Activated T-cell treated with anti-CD3 and anti-CD28 coated beads for 24 hours (primary cell): ENCODE measurements around the gene PLA2G4F.

Experiments used
- DNase-seq: peaks from one replicate; pipeline ENCODE4 v3.0.0-alpha.2; 2020; ENCODE audit warnings: low read depth

PLA2G4F gene

GRCh38 chr15:42146551-42147430, 9.6 kb downstream of the PLA2G4F start:
- no peak for DNase-seq

GRCh38 chr15:42145546-42146455, 10.6 kb downstream of the PLA2G4F start:
- DNase-seq: no peak

GRCh38 chr15:42144841-42145375, 11.5 kb downstream of the PLA2G4F start:
- DNase-seq: no peak

DNA sequence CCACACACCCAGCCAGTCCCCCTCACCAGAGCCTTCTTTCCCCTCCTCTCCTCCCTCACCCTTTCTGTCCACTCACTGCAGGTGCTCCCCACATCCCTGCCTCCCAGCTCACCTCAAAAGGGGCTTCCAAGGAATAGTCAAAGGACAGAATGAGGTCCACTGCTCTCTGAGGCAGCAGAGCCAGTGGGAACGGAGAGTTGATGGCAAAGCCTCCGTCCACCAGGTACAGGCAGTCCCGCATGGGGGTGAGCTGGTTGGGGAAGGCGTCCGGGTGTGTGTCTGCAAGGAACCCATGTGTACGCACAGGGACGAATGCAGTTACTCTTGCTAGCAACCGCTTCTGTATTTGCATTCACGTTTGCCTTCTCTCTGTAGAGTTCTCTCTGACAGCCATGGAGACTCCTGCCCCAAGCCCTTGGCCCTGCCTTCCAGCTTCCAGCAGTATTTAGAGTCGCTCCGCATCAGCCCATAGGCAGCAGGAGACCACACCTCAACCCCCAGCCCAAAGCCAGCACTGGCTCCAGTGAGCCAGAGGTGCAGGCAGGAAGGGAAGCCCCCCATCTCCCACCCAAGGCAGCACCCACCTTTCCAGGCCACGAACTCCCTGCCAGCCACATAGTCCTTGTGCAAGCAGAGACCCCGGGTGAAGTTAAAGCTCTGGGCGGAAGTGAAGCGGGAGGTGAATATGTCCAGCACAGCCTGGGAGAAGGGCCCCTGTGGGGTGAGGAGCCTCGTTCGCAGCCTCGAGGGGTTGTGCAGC, 12.4 kb downstream of the PLA2G4F start:
- no peak for DNase-seq

GRCh38 chr15:42143356-42143755, 13.1 kb downstream of the PLA2G4F start:
- DNase-seq: no peak

GRCh38 chr15:42141795-42142667, 14.4 kb downstream of the PLA2G4F start:
- DNase-seq: no peak

- DNase-seq: no peak
Measured at GRCh38 chr15:42141246-42141645, 15.2 kb downstream of the PLA2G4F start.

GRCh38 chr15:42140383-42141070, 15.9 kb downstream of the PLA2G4F start:
- DNase-seq: no peak

DNA sequence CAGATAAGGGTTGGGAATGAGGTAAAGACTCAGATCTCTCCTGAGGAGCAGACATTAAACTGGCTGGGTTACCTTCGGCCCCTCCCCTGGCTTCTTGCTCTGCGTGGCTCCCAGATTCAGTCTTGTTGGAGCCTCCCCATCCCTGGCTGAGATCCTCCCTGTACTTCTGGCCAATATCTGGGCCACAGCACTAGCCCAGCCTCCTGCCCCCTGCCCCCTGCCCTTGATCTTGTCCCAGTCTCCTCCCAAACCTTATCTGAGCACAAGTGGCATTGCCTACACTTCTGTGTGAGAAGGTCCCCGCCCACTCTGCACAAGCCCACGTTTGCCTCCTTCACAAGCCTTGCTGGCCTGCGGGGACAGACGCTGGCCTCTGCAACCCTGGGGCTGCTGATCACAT, 16.8 kb downstream of the PLA2G4F start:
- no peak for DNase-seq

DNA sequence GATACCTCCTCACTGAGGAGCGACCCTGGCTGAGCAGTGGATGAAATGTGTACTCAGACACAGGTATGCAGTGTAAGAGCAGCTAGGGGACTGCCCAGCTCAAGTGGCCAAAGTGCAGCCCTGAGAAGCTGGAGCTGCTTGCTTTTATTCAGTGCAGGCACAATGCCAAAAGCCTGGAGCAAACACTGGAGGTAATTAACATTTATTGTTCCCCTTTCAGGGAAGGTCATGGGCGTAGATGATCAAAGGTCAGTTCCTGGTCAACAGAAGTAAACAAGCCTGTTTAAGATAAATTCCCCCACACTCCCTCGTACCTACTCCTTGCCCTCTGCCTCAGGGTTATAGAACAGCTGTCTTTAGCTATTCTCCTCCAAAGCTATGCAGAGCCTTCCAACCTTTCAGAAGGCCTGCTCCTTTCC, 17.5 kb downstream of the PLA2G4F start:
- no peak for DNase-seq

GRCh38 chr15:42138411-42138810, 18.0 kb downstream of the PLA2G4F start:
- DNase-seq: no peak

DNA sequence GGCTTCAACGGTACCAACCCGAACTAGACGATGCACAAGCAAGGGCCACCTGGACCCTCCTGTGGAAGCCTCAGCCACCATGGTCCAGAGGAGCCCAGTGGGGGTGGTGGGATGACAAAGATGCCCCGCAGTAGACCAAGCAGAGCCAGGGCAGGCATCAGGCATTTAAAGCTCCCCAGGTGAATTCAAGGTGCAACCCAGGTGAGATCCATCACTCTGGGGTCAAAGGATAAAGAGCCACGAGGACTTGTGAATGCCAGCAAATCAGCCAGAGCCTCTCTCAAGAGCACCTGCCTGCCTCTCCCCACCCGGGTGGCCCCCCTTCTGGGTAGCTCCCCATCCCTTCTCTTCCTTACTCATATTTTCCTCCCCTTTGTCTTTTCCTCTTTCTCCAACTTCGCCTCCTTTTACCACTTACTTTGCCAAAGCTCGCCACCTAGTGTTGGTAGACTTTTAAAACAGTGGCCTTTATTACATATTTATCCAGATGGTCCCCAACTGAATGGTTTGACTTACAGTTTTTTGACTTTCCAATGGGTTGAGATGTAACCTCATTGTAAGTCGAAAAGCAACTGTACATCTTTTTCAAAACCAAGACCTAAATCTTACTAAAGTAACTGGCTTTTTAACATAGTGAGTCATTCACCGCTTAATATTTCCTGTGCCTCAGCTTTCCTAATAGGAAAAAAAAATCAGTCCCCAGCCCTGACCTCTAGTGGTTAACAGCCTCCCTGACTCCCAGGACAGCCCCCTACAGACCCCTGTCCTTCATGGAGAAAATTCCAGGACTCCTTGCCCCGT, 18.8 kb downstream of the PLA2G4F start:
- no peak for DNase-seq

- DNase-seq: no peak
Measured at GRCh38 chr15:42136513-42136912, 19.9 kb downstream of the PLA2G4F start.

DNA sequence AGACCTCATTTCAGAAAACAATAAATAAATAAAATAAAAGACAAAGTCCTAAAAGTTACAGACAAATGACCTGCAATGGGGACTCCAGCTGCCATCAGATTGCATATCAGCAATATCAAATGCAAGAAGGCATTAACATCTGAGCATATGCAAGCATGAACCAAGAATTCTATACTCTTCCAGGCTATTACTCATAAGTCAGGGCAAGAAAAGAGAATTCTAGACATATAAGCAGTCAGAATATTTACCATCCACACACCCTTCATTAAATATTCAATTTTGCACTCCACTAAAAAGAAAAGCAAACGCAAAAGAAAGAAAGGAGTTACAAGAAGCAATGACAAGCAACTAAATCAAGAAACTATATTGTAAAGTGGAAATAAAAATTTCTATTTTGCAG, 21.1 kb downstream of the PLA2G4F start:
- DNase-seq: no peak

- no peak for DNase-seq
Measured at GRCh38 chr15:42134617-42135245, 21.7 kb downstream of the PLA2G4F start.

- DNase-seq: peak; percentile 30
Measured at GRCh38 chr15:42133886-42134502, 22.4 kb downstream of the PLA2G4F start.

DNA sequence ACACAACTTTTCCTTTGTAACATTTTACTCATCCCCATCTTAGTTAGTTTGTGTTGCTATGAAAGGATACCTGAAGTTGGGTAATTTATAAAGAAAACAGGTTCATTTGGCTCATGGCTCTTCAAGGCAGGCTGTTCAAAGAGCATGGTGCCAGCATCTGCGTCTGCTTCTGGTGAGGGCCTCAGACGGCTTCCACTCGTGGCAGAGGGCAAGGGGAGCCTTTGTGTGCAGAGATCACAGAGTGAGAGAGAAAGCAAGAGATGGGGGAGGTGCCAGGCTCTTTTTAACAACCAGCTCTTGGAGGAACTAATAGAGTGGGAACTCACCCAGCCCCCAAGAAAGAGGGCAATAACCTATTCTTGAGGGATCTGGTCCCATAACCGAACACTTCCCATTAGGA, 23.1 kb downstream of the PLA2G4F start:
- no peak for DNase-seq
